Uterus (tissue), 4 donors: ENCODE data around the gene NUCKS1. TPM values are rescaled to one million over a fixed set of nuclear protein-coding genes. Genes with fewer than 3 reads are reported as not detected.

Source experiments
- DNase-seq, 2 donors: peaks; one replicate each; pipeline ENCODE4 v3.0.0-alpha.2; 2019 to 2020
- H3K27ac ChIP-seq, 2 donors: fragments of 200-600 bp; sonication (generic); 1 replicate in 1 of 2; 2 replicates in 1 of 2; pipeline ENCODE4 v1.5.1; 2016 to 2018
- H3K27me3 ChIP-seq, 2 donors: fragments of 200-600 bp; sonication (generic); one replicate each; pipeline ENCODE4 v1.5.1; 2018 to 2019; ENCODE audit warnings: control low read depth in 1 of 2
- H3K36me3 ChIP-seq, 2 donors: fragments of 200-600 bp; sonication (generic); one replicate each; pipeline ENCODE4 v1.5.1; 2019; ENCODE audit warnings: control low read depth in 1 of 2
- H3K4me1 ChIP-seq, 2 donors: fragments of 200-600 bp; sonication (generic); one replicate each; pipeline ENCODE4 v1.5.1; 2018 to 2019; ENCODE audit warnings: control low read depth in 1 of 2
- H3K4me3 ChIP-seq, 2 donors: fragments of 200-600 bp; sonication (generic); 1 replicate in 1 of 2; 2 replicates in 1 of 2; pipeline ENCODE4 v1.5.1; 2018 to 2019; ENCODE audit warnings: mild to moderate bottlenecking in 1 of 2
- H3K9me3 ChIP-seq, 2 donors: fragments of 200-600 bp; sonication (generic); one replicate each; pipeline ENCODE4 v1.5.1; 2019; ENCODE audit warnings: control low read depth in 1 of 2
- CTCF ChIP-seq, 4 experiments: fragments of 200-600 bp in 2 of 4; fragments of 450-650 bp in 2 of 4; sonication (generic) in 2 of 4; IDR thresholded peaks; one replicate each; pipeline ENCODE4 v1.5.1; 2016 to 2019; ENCODE audit warnings: antibody characterized with exemption in 4 of 4, mild to moderate bottlenecking in 2 of 4, moderate library complexity in 1 of 4
- POLR2A ChIP-seq, 2 donors: fragments of 450-650 bp; IDR thresholded peaks; one replicate each; pipeline ENCODE4 v1.6.1; 2016; ENCODE audit warnings: antibody characterized with exemption in 2 of 2, mild to moderate bottlenecking in 1 of 2, moderate library complexity in 1 of 2
- intact Hi-C: fragments of 100-400 bp; cut with DNase I; formaldehyde crosslinking; loops from one replicate; pipeline ENCODE4 v1.15.1; 2023; ENCODE audit warnings: low total_unique reads
- total RNA-seq, 4 donors: library from RNA; depleted of rRNA in 3 of 4; stranded (reverse); fragments of >200 nt in 3 of 4; gene quantifications; one replicate each; pipeline versions ENCODE4 v1.1.0 to v1.2.4, GENCODE V29; 2014 to 2023
- donor health status: DM: yes; HTN: yes; CAD: no.

NUCKS1 gene
- total RNA-seq, 4 donors from 2014 or later = 59.4 to 286 (median 159) TPM

- DNase-seq = no peak
- Histone ChIP-seq H3K27me3 (no peaks in the 10 kb centered on the region), H3K36me3 (no peaks in the 10 kb centered on the region), H3K4me3 (no peak overlapping the region), H3K4me1 (no peaks in the 10 kb centered on the region), H3K27ac (no peak overlapping the region), H3K9me3 (no peaks in the 10 kb centered on the region)
- TF ChIP-seq CTCF (IDR thresholded peaks at IDR 0.05) (no peak), POLR2A (IDR thresholded peaks at IDR 0.05) (no peak)
- intact Hi-C loops = no loop called here
These were observed 35.6 kb downstream of the NUCKS1 start for GRCh38 chr1:205714190-205714905.

GRCh38 chr1:205711105-205712048, 38.6 kb downstream of the NUCKS1 start:
- intact Hi-C loops = no loop called here
- no peak overlapping the region for H3K4me3 ChIP-seq
- TF ChIP-seq POLR2A (IDR thresholded peaks at IDR 0.05) (no peak), CTCF (IDR thresholded peaks at IDR 0.05) (peak; percentile 69 to 85 (median 78))
- H3K27ac ChIP-seq = peak overlapping the region in 1 of 2 donors; percentile 28
- no peaks in the 10 kb centered on the region for H3K4me1 ChIP-seq
- H3K27me3 ChIP-seq = no peaks in the 10 kb centered on the region
- H3K36me3 ChIP-seq = no peaks in the 10 kb centered on the region
- peak; percentile 39 to 75 for DNase-seq
- no peaks in the 10 kb centered on the region for H3K9me3 ChIP-seq

- H3K36me3 ChIP-seq = no peaks in the 10 kb centered on the region
- H3K27me3 ChIP-seq = no peaks in the 10 kb centered on the region
- no peaks in the 10 kb centered on the region for H3K4me1 ChIP-seq
- intact Hi-C loops = no loop called here
- no peaks in the 10 kb centered on the region for H3K9me3 ChIP-seq
- no peak overlapping the region for H3K4me3 ChIP-seq
- no peak for DNase-seq
- H3K27ac ChIP-seq = no peak overlapping the region
- TF ChIP-seq POLR2A (IDR thresholded peaks at IDR 0.05) = no peak
These were observed 39.5 kb downstream of the NUCKS1 start for GRCh38 chr1:205710201-205711062.

- intact Hi-C loops = no loop called here
- Histone ChIP-seq H3K27ac (no peak overlapping the region), H3K36me3 (no peaks in the 10 kb centered on the region), H3K9me3 (no peaks in the 10 kb centered on the region), H3K4me1 (no peaks in the 10 kb centered on the region), H3K27me3 (no peaks in the 10 kb centered on the region), H3K4me3 (no peak overlapping the region)
- DNase-seq = no peak
- TF ChIP-seq POLR2A (IDR thresholded peaks at IDR 0.05) (no peak), CTCF (IDR thresholded peaks at IDR 0.05) (no peak)
These were observed 40.3 kb downstream of the NUCKS1 start for GRCh38 chr1:205709640-205710039.

GRCh38 chr1:205709059-205709398, 41.0 kb downstream of the NUCKS1 start:
- Histone ChIP-seq H3K4me1 (no peaks in the 10 kb centered on the region), H3K27me3 (no peaks in the 10 kb centered on the region), H3K9me3 (no peaks in the 10 kb centered on the region), H3K4me3 (no peak overlapping the region), H3K36me3 (no peaks in the 10 kb centered on the region), H3K27ac (no peak overlapping the region)
- intact Hi-C loops = no loop called here
- TF ChIP-seq POLR2A (IDR thresholded peaks at IDR 0.05) (no peak), CTCF (IDR thresholded peaks at IDR 0.05) (no peak)
- DNase-seq = no peak
